PC-3 (cell line): Measurements from ENCODE around the gene UBE2C. TPM values are rescaled to one million over a fixed set of nuclear protein-coding genes. Genes with fewer than 3 reads are reported as not detected.
A peak's percentile ranks its signal among the peaks of the same experiment; 100 is the strongest.

ENCODE experiments used
- ATAC-seq: fragments of 200-7000 bp; cut with Tn5 transposase; 2 replicates; pipeline ENCODE4 v1.9.1; 2020; ENCODE audit warnings: mild to moderate bottlenecking, moderate library complexity
- BruUV-seq: library from RNA; stranded (reverse); fragments of 400-500 nt; replicated peaks from 2 replicates; lab custom pipeline; 2021; lab: Mats Ljungman, UMichigan
- CTCF ChIA-PET: fragments of 300-600 bp; sonication (Branson Sonifier 250); formaldehyde crosslinking; loops from one replicate; lab custom pipeline; 2022; ENCODE audit warnings: antibody characterized with exemption; lab: Charles Lee
- POLR2A ChIA-PET: fragments of 300-600 bp; sonication (Branson Sonifier 250); formaldehyde crosslinking; loops from one replicate; lab custom pipeline; 2022; ENCODE audit warnings: antibody characterized with exemption; ENCODE audit not compliant: unreplicated experiment; lab: Charles Lee
- DNase-seq: peaks from one replicate; pipeline ENCODE4 v3.0.0-alpha.2; 2015
- H2AFZ ChIP-seq: fragments of 300-600 bp; sonication (generic); 2 replicates; pipeline ENCODE4 v1.6.0; 2016; ENCODE audit warnings: antibody characterized with exemption, low read length
- H3F3A ChIP-seq: fragments of 300-600 bp; sonication (generic); one replicate; pipeline ENCODE4 v1.6.0; 2017; ENCODE audit warnings: antibody characterized with exemption, low read length, control low read depth, mild to moderate bottlenecking; ENCODE audit not compliant: unreplicated experiment
- H3K27ac ChIP-seq: fragments of 300-600 bp; sonication (generic); 2 replicates; pipeline ENCODE4 v1.5.1; 2016; ENCODE audit warnings: mild to moderate bottlenecking, low read length
- H3K27me3 ChIP-seq: fragments of 300-600 bp; sonication (generic); 2 replicates; pipeline ENCODE4 v1.6.1; 2016; ENCODE audit warnings: low read length, mixed read lengths
- H3K36me3 ChIP-seq: fragments of 300-600 bp; sonication (generic); 2 replicates; pipeline ENCODE4 v1.6.1; 2016; ENCODE audit warnings: low read depth, mixed run types, low read length, mixed read lengths
- H3K4me1 ChIP-seq: fragments of 300-600 bp; sonication (generic); 2 replicates; pipeline ENCODE4 v1.5.1; 2016; ENCODE audit warnings: low read length; ENCODE audit not compliant: insufficient read depth
- H3K4me2 ChIP-seq: fragments of 300-600 bp; sonication (generic); 2 replicates; pipeline ENCODE4 v1.6.0; 2016; ENCODE audit warnings: low read length
- H3K4me3 ChIP-seq: fragments of 300-600 bp; sonication (generic); 2 replicates; pipeline ENCODE4 v1.5.1; 2016; ENCODE audit warnings: mild to moderate bottlenecking, low read length, mixed read lengths
- H3K79me2 ChIP-seq: fragments of 300-600 bp; sonication (generic); 2 replicates; pipeline ENCODE4 v1.6.1; 2017; ENCODE audit warnings: low read length, mixed read lengths
- H3K9ac ChIP-seq: fragments of 300-600 bp; sonication (generic); 2 replicates; pipeline ENCODE4 v1.6.0; 2016; ENCODE audit warnings: mild to moderate bottlenecking, low read length
- H3K9me2 ChIP-seq: fragments of 300-600 bp; sonication (generic); replicated peaks from 2 replicates; pipeline ENCODE4 v1.6.1; 2016; ENCODE audit warnings: mixed run types, low read length, mixed read lengths
- H3K9me3 ChIP-seq: fragments of 300-600 bp; sonication (generic); 2 replicates; pipeline ENCODE4 v1.6.1; 2016; ENCODE audit warnings: low read length, mixed read lengths
- H4K20me1 ChIP-seq: fragments of 300-600 bp; sonication (generic); 2 replicates; pipeline ENCODE4 v1.6.1; 2016; ENCODE audit warnings: low read length, mixed read lengths
- EZH2 ChIP-seq: fragments of 300-600 bp; sonication (generic); IDR thresholded peaks from one replicate; pipeline ENCODE4 v1.6.1; 2017; ENCODE audit warnings: antibody characterized with exemption, mild to moderate bottlenecking, low read length; ENCODE audit not compliant: unreplicated experiment
- EZH2phosphoT487 ChIP-seq: fragments of 300-600 bp; sonication (generic); IDR thresholded peaks from 2 replicates; pipeline ENCODE4 v1.6.1; 2018; ENCODE audit warnings: mild to moderate bottlenecking, antibody characterized with exemption, low read length, borderline replicate concordance
- intact Hi-C: fragments of 100-400 bp; cut with micrococcal nuclease; formaldehyde crosslinking; loops from 2 replicates; pipeline ENCODE4 v1.9.0; 2023
- total RNA-seq: library from RNA; depleted of rRNA; stranded (reverse); fragments of >200 nt; gene quantifications from 2 replicates; pipeline ENCODE4 v1.2.3, GENCODE V29; 2014
- TF ChIP-seq, protein P1 (sequence below): fragments of 300-600 bp; sonication (generic); conservative IDR thresholded peaks from 2 replicates; pipeline ENCODE4 v1.5.1; 2017; ENCODE audit warnings: antibody characterized with exemption, low read depth, mild to moderate bottlenecking, low read length

Gene UBE2C
- total RNA-seq, 1 experiment from 2014 or later: 304 TPM

DNA sequence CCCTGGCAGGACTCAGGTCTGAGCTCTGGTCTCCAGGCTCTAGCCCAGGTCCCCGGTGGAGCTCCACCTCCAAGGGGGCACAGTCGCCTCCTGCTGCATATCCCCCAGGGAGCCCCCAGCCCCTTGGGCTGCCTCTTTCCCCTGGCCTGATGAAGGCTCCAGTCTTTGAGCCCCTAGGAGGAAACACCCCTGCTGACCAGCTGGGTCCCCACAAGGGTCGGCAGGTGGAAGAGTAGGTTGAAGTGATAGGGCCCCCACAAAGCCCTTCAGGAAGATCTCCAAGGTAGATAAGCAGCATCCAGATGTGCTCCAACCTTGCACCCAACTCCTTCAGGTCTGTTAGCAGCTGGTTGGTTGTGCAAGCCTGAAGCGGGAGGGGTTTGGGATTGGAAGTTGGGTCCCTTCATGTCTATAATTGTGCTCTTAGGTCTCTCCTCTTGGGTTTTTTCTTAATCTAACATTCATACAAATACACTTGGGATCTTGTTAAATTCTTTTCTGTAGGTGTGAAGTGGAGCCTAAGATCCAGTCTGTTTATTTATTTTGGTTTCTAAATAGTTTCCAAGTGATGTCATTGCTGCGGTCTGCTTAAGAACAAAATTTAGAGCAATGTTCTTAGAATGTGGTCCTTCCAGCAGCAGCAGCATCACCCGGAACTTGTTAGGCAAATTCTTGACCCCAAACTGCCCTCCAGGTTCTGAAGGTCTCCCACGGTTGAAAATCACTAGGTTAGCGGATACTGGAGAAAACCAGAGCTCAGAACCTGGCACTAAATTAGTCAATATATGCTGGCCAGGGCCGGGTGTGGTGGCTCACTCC lies 5.1 kb downstream of the UBE2C start:
- Histone ChIP-seq H2AFZ (no peak overlapping the region), H3K9me2 (no peaks in the 10 kb centered on the region), H3K27ac (0 out of 2 replicates have a peak overlapping the region, but pooled peaks have one; percentile 1), H3K36me3 (peaks cover 30% of the 10 kb centered on the region), H3F3A (peaks cover 11% of the 10 kb centered on the region), H3K9ac (no peak overlapping the region), H3K79me2 (peaks cover 33% of the 10 kb centered on the region), H4K20me1 (peaks cover 11% of the 10 kb centered on the region; the same call in 1 of the 2 replicates), H3K9me3 (no peaks in the 10 kb centered on the region), H3K4me2 (no peak overlapping the region), H3K27me3 (no peaks in the 10 kb centered on the region), H3K4me1 (peaks cover 32% of the 10 kb centered on the region; the same call in 1 of the 2 replicates), H3K4me3 (no peak overlapping the region)
- TF ChIP-seq, protein P1, sequence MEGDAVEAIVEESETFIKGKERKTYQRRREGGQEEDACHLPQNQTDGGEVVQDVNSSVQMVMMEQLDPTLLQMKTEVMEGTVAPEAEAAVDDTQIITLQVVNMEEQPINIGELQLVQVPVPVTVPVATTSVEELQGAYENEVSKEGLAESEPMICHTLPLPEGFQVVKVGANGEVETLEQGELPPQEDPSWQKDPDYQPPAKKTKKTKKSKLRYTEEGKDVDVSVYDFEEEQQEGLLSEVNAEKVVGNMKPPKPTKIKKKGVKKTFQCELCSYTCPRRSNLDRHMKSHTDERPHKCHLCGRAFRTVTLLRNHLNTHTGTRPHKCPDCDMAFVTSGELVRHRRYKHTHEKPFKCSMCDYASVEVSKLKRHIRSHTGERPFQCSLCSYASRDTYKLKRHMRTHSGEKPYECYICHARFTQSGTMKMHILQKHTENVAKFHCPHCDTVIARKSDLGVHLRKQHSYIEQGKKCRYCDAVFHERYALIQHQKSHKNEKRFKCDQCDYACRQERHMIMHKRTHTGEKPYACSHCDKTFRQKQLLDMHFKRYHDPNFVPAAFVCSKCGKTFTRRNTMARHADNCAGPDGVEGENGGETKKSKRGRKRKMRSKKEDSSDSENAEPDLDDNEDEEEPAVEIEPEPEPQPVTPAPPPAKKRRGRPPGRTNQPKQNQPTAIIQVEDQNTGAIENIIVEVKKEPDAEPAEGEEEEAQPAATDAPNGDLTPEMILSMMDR: no peak
- TF ChIP-seq EZH2phosphoT487 (no peak), EZH2 (no peak)
- DNase-seq: peak; percentile 45
- BruUV-seq: no TSS peak
- no peak; the same call in 1 of the 2 replicates for ATAC-seq
- ChIA-PET POLR2A (interaction anchor here (0.6 kb wide), 1 partner anchor 932 kb away, joined by 3 read pairs; the partner anchor contains the start of gene YWHAB), CTCF (no interaction called here)
- intact Hi-C loops: loop anchor here (10.0 kb wide), 1 partner anchor 117 kb away; the partner anchor contains the start of gene PCIF1

DNA sequence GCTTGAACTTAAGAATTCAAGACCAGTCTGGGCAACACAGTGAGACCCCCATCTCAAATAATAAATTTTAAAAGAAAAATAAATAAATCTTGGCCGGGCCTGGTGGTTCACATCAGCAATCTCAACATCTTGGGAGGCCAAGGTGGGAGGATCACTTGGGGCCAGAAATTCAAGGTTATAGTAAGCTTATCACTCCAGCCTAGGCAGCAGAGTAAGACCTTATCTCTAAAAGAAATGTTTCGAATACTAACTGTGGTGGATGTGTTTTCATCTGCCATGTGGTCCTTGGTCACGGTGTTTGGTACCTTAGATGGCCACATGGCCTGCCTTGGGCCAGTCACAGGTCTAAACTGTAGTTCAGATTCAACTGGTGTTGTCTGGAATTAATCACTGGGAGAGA lies 5.8 kb downstream of the UBE2C start:
- no TSS peak for BruUV-seq
- Histone ChIP-seq H3K4me1 (peaks cover 38% of the 10 kb centered on the region; the same call in 1 of the 2 replicates), H3K4me3 (no peak overlapping the region), H3K9me3 (no peaks in the 10 kb centered on the region), H3K9me2 (no peaks in the 10 kb centered on the region), H3K4me2 (no peak overlapping the region), H3K27me3 (no peaks in the 10 kb centered on the region), H3K79me2 (peaks cover 26% of the 10 kb centered on the region), H4K20me1 (peaks cover 11% of the 10 kb centered on the region; the same call in 1 of the 2 replicates), H3K36me3 (peaks cover 29% of the 10 kb centered on the region), H3F3A (peaks cover 11% of the 10 kb centered on the region), H3K27ac (no peak overlapping the region), H3K9ac (no peak overlapping the region), H2AFZ (no peak overlapping the region)
- ChIA-PET POLR2A (no interaction called here), CTCF (no interaction called here)
- no peak for ATAC-seq
- TF ChIP-seq EZH2 (no peak), EZH2phosphoT487 (no peak)
- no peak for DNase-seq
- intact Hi-C loops: loop anchor here (10.0 kb wide), 1 partner anchor 117 kb away; the partner anchor contains the start of gene PCIF1

DNA sequence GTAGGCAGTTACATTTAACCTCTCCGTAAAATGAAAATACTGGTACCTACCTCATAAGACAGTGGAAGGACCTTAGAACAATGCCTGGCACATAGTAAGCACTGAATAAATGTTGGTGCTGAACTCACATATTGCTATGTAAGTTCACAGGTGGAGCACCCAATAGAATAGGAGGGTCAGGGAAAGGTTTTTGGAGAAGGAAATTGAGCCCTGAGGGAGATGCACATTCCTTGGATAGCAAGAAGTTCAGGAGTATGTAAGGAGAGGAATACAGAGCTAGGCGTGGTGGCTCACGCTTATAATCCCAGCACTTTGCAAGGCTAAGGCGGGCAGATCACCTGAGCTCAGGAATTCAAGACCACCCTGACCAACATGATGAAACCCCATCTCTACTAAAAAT lies 7.0 kb downstream of the UBE2C start:
- intact Hi-C loops: loop anchor here (10.0 kb wide), 1 partner anchor 115 kb away; the partner anchor contains the start of gene PCIF1
- H3K79me2 ChIP-seq: peaks cover 14% of the 10 kb centered on the region
- POLR2A ChIA-PET: no interaction called here
- ATAC-seq (no peak), DNase-seq (no peak)
- H3F3A ChIP-seq: peaks cover 8% of the 10 kb centered on the region
- TF ChIP-seq EZH2: no peak
- TF ChIP-seq, protein P1: no peak
- TF ChIP-seq EZH2phosphoT487: no peak
- CTCF ChIA-PET: interaction anchor here (0.7 kb wide), 1 partner anchor 194 kb away, joined by 3 read pairs; no protein-coding TSS in a partner anchor
- no peaks in the 10 kb centered on the region for H3K27me3 ChIP-seq
- no peak overlapping the region for H3K9ac ChIP-seq
- no TSS peak for BruUV-seq
- no peaks in the 10 kb centered on the region for H3K9me2 ChIP-seq
- no peak overlapping the region for H2AFZ ChIP-seq
- no peak overlapping the region for H3K4me2 ChIP-seq
- H3K36me3 ChIP-seq: peaks cover 21% of the 10 kb centered on the region
- H3K4me3 ChIP-seq: no peak overlapping the region
- H3K27ac ChIP-seq: no peak overlapping the region
- no peaks in the 10 kb centered on the region for H3K9me3 ChIP-seq
- H3K4me1 ChIP-seq: peaks cover 32% of the 10 kb centered on the region; the same call in 1 of the 2 replicates
- H4K20me1 ChIP-seq: peaks cover 11% of the 10 kb centered on the region; the same call in 1 of the 2 replicates
